ENCODE measurements around the gene RAE1. TPM values are rescaled to one million over a fixed set of nuclear protein-coding genes. Genes with fewer than 3 reads are reported as not detected.

RAE1 gene
- total and polyA plus RNA-seq, 2 of the 8 experiments (the other 6 are each of a cell fraction or from before 2014, with no cell fraction given), result 35.9 to 44.9 TPM

GRCh38 chr20:57387945-57388371, 36.9 kb downstream of the RAE1 start:
- H3K79me1 ChIP-seq (ENCODE audit: low read depth, low read length), result peaks cover 3% of the 10 kb centered on the region
- H3K9me3 ChIP-seq (ENCODE audit: insufficient read depth in 2 of 2, low read depth in 1 of 2, low read length in 1 of 2), result no peaks in the 10 kb centered on the region
- CTCF ChIA-PET (ENCODE audit: partially characterized antibody), result interaction anchor here (0.9 to 2.4 kb wide), 7 partner anchors 11 to 111 kb away, joined by 3 to 6 read pairs (median 4); no protein-coding TSS in a partner anchor
- no peak overlapping the region for H2BK20ac ChIP-seq (ENCODE audit: low read length)
- FAIRE-seq, result no peak
- H2AK5ac ChIP-seq (ENCODE audit: low read depth, low read length), result no peak overlapping the region
- no peak overlapping the region for H3K14ac ChIP-seq (ENCODE audit: insufficient read length)
- H3K4me1 ChIP-seq (replicated peaks in 1 of 4; ENCODE audit: control insufficient read depth in 3 of 4, insufficient read depth in 4 of 4, low read length in 3 of 4), result peaks cover 0 to 16% (median 14%) of the 10 kb centered on the region in 4 experiments; a peak in 5 of 7 replicates
- H3K4me3 ChIP-seq (ENCODE audit: extremely low read depth in 1 of 4, insufficient read depth in 2 of 4, low read depth in 3 of 4, low read length in 4 of 4), result no peak overlapping the region
- H4K91ac ChIP-seq (replicated peaks; ENCODE audit: insufficient read length, low read length), result peak overlapping the region; percentile 59
- no peak overlapping the region for H3K9ac ChIP-seq (replicated peaks in 1 of 4; ENCODE audit: extremely low read depth in 1 of 4, low read depth in 3 of 4, low read length in 3 of 4)
- no peak overlapping the region for H3K4me2 ChIP-seq (ENCODE audit: insufficient read depth in 1 of 2, low read depth in 2 of 2, low read length in 2 of 2)
- no peak for DNase-seq (ENCODE audit: low read depth in 1 of 2, low spot score in 2 of 2)
- 93% methylated on average over 7 of the region's 7 CpGs; no CpG with 5 or more reads in 1 of the 2 experiments for WGBS, 2 experiments (ENCODE audit: extremely low coverage in 1 of 2, insufficient coverage in 1 of 2, insufficient read length in 1 of 2, insufficient replicate concordance in 2 of 2, low coverage in 1 of 2, low lambda C conversion rate in 2 of 2, missing lambda C conversion rate in 1 of 2)
- no peak overlapping the region for H4K5ac ChIP-seq (ENCODE audit: insufficient read length, low read depth, low read length)
- H3K23me2 ChIP-seq (ENCODE audit: low read depth, low read length), result peaks cover 5% of the 10 kb centered on the region; the same call in 1 of the 2 replicates
- H2BK12ac ChIP-seq (ENCODE audit: low read depth, low read length), result no peak overlapping the region
- H3K18ac ChIP-seq (ENCODE audit: extremely low read depth, low read length), result no peak overlapping the region
- peaks cover 0 to 10% (median 4%) of the 10 kb centered on the region in 4 experiments; a peak in 4 of 7 replicates for H3K27me3 ChIP-seq (replicated peaks in 1 of 4; ENCODE audit: control insufficient read depth in 3 of 4, extremely low read depth in 1 of 4, insufficient read depth in 3 of 4, low read length in 3 of 4)
- H2AFZ ChIP-seq (ENCODE audit: low read length), result no peak overlapping the region
- H3K79me2 ChIP-seq (ENCODE audit: control insufficient read depth in 1 of 2, insufficient read depth in 2 of 2, low read length in 2 of 2), result peaks cover 0 to 13% of the 10 kb centered on the region in 2 experiments; a peak in 3 of 4 replicates
- H3K4ac ChIP-seq (replicated peaks; ENCODE audit: insufficient read length, low read depth, low read length), result no peak overlapping the region
- H2BK120ac ChIP-seq (replicated peaks; ENCODE audit: low read depth, low read length), result no peak overlapping the region
- H3K36me3 ChIP-seq (ENCODE audit: control insufficient read depth in 2 of 4, insufficient read depth in 4 of 4, low read length in 3 of 4), result peaks cover 0 to under 1% (median under 1%) of the 10 kb centered on the region in 4 experiments; a peak in 3 of 8 replicates
- no peak overlapping the region for H3K27ac ChIP-seq (ENCODE audit: low read depth, low read length)
- POLR2A ChIA-PET (ENCODE audit: partially characterized antibody), result interaction anchor here (0.6 to 1.3 kb wide), 2 partner anchors 24 to 47 kb away, joined by 3 read pairs; no protein-coding TSS in a partner anchor
- no peak overlapping the region for H3K56ac ChIP-seq (replicated peaks; ENCODE audit: insufficient read length, low read depth, low read length)
- H2BK15ac ChIP-seq (ENCODE audit: low read length), result no peak overlapping the region
- H3K23ac ChIP-seq (ENCODE audit: insufficient read length), result no peak overlapping the region
- H4K20me1 ChIP-seq (replicated peaks in 1 of 2; ENCODE audit: control insufficient read depth in 1 of 2, insufficient read depth in 2 of 2, low read length in 2 of 2), result peaks cover 2 to 6% of the 10 kb centered on the region in 2 experiments
- no peak overlapping the region for H2BK5ac ChIP-seq (ENCODE audit: low read depth, low read length)
- H4K8ac ChIP-seq (ENCODE audit: extremely low read depth, insufficient read depth, low read length), result no peak overlapping the region
- TF ChIP-seq EP300 (IDR thresholded peaks at IDR 0.05; ENCODE audit: borderline replicate concordance in 1 of 2, low read depth in 2 of 2, low read length in 2 of 2), result no peak
- TF ChIP-seq TBP (IDR thresholded peaks at IDR 0.05; ENCODE audit: low read depth, low read length), result no peak
- no peak for TF ChIP-seq CBX8 (IDR thresholded peaks at IDR 0.05; ENCODE audit: borderline replicate concordance, low read depth, low read length)
- TF ChIP-seq CHD1 (IDR thresholded peaks at IDR 0.05; ENCODE audit: low read depth, low read length), result no peak
- TF ChIP-seq HDAC2 (IDR thresholded peaks at IDR 0.05; ENCODE audit: borderline replicate concordance in 1 of 2, low read depth in 2 of 2, low read length in 2 of 2), result no peak
- TF ChIP-seq HDAC6 (IDR thresholded peaks at IDR 0.05; ENCODE audit: low read depth, low read length), result no peak
- TF ChIP-seq SRF (IDR thresholded peaks at IDR 0.05; ENCODE audit: low read depth, low read length), result no peak
- no peak for TF ChIP-seq CTBP2 (IDR thresholded peaks at IDR 0.05; ENCODE audit: borderline replicate concordance, insufficient read depth, insufficient read length, low read length)
- TF ChIP-seq FOSL1 (IDR thresholded peaks at IDR 0.05; ENCODE audit: insufficient read depth, low read depth, low read length), result no peak
- no peak for TF ChIP-seq RAD21 (IDR thresholded peaks at IDR 0.05 in 1 of 2, conservative IDR thresholded peaks at IDR 0.05 in 1 of 2; ENCODE audit: low read depth in 2 of 2, low read length in 2 of 2)
- no peak for TF ChIP-seq POU5F1 (IDR thresholded peaks at IDR 0.05; ENCODE audit: low read depth, low read length)

Data from H1 (cell line).